Stimulated activated CD4-positive, alpha-beta T cell treated with anti-CD3 and anti-CD28 coated beads, TNF-alpha, amount 100 ng/mL, for 24 hours (primary cell): ENCODE data around the gene PALM3.
A peak's percentile ranks its signal among the peaks of the same experiment; 100 is the strongest.

ENCODE experiments used
- DNase-seq, 3 experiments: peaks; one replicate each; pipeline ENCODE4 v3.0.0-alpha.2; 2020; ENCODE audit warnings: low read depth in 3 of 3

Gene PALM3, protein sequence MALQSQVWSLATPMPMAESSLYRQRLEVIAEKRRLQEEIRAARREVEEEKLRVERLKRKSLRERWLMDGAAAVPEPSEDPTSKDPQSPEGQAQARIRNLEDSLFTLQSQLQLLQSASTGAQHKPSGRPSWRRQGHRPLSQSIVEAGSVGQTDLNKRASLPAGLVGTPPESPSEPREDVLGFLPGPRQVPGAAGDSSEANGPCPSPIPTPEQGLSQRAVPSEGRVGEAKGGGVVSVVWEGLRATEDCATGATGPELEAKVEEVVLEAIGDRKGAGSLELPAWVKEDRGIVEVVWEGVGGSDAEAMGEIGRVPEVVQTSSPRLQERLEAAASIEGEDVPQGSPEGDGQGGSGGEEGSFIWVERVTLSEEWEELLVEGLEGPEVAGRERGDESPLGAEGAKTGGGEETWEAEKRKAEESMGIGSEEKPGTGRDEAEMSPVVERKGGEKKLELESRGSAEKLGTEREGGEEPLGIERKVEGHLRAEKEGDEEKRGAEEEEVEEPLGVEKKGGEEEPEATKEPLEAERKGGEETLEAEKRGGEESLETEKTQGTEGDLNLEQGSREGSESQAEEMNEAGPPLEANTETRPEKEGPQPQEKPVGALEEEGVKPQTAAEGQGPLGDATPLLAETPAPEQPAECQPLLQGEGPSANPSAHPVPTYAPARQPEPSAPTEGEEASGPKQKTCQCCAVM

DNA sequence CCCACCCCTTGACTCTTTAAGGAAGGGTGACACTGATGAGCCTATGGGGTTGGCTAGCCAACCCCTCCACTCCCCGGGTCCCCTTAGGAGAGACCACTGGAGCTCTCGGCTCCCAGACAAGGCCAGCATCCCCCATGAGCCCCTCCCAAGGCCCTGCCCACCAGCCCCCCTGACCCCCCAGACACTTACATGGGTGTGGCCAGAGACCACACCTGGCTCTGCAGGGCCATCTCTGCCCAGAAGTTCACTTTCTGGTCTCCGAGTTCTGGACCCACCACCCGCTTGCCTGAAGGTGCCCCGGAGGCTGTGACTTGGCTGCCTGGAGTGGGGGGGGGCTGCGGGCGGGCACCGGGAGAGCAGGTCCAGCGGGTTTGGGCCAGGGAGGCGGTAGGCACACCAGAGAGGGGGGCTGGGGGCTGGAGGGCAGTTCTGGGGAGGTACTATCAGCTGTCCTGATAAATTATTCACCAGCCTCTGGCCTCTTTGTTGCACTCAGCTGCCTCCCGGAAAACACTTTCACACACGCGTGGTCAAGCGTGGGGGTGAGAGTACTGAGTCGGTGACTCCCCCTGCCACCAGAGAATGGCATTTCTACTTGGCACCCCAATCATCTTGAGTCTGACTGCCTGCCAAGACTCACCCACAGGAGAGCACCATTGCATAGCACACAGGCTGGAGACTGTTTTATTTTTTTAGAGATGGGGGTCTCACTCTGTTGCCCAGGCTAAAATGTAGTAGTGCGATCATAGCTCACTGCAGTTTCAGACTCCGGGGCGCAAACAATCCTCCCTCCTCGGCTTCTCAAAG lies at the start of gene PALM3:
Gene PALM3 (minus strand): TSS at position 326 of the 807 bp plus-strand sequence. CDS start 96 bp downstream, at position 230.
- no peak for DNase-seq

DNA sequence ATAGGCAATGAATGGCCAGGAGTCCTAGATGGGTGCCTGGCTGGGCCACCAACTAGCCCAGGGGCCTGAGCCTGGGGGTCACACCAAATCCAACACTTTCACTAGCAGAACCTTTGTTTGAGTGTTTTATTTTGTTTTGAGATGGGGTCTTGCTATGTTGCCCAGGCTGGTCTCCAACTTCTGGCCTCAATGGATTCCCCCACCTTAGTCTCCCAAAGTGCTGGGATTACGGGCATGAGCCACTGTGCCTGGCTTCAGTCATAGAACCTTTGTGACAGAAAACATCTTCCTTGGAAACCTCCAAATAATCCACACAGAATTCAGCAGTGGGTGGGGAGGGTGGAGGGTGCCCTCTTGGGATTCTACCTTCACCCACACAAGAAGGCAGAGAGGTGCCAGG lies 49.6 kb upstream of the PALM3 start:
- no peak for DNase-seq

DNA sequence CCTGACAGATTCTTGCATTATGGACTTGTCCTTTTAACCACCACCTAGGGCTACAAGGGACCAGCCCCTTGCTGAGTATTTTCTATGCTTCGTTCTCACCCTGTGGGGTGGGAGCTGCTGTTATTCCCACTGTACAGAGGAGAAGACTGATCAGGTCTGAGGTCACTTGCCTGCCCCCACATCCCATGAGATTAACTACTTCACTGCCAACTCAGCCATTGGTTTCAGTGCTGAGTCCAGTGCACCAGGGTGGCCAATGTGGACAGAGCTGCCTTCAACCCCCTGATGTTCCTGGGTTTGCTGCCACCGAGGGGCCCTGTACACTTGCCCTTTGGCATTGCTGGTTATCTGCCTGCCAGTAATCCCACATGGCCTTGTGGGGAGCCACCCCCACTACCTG lies 48.8 kb upstream of the PALM3 start:
- DNase-seq = no peak

DNA sequence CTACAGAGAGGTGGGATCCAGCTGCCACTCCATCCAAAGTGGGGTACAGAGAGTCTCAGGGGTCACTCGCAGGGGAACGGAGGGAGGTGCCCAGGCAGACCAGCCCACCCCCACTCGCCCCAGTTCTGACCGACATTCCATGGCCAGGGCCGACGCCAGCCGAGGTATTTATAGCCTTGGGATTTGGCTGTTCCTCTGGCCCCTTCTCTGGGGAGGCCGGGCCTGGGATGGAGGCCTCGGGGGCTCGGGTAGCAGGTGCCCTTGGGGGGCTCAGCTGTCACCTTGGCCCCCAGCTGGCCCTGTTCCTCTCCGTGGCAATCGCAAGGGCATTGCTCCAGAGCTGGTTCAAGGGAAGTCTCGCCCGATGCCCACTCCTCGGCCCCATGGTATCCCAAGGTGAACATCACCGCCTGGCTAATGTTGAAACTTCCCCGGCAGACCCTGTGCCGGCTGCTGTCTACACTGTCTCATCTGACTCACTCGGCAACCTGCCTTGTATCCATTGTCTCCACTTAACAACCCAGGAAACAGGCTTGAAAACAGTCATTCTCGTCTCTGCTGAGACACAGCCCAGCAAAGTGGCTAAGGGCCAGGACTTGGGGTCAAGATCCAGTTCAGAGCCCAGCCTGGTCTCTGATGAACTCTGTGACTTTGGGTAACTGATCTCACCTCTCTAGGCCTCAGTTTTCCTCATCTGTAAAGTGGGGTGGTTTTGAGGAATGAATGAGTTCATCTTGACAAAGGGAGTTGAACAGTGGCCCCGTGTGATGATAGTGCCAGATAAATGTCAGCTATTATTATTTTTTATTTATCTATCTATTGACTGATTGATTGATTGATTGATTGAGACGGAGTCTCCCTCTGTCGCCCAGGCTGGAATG lies 45.9 kb upstream of the PALM3 start:
- no peak for DNase-seq

DNA sequence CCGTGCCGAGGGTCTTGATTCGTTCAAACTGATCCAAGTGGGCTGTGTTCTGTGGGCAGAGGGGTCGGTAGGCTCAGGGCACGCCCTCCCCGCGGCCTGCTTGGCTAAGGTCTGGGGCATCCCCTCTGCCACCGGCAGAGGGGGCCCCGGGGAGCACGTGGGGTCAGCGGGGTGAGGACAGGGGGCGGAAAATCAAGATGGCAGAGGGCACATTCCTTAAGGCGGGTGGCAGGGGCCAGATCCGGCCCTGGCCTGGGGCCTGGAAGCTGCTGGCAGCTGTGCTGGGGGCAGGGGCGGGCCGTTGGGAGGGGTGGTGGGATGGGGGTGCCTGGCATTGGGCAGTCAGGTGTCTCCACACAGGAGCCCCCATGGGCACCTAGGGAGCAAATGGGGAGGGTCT lies 45.0 kb upstream of the PALM3 start:
- DNase-seq = no peak

DNA sequence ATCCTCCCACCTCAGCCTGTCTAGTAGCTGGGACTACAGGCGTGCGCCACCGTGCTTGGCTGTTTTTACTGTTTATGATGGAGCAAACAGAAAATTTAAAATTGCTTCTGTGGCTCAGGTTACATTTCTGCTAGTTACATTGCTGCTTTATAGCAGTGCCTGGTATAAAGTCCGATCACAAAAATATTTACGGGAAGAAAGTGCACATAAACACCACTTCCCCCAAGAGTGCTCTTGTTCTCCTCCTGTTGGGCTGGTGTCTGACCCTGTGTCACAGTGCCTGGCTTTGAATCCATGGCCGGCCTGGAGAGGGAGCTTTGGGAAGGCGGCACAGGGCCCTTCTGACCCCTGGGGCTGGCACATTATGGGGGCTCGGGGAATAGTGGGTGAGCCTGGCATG lies 43.8 kb upstream of the PALM3 start:
- DNase-seq = no peak

DNA sequence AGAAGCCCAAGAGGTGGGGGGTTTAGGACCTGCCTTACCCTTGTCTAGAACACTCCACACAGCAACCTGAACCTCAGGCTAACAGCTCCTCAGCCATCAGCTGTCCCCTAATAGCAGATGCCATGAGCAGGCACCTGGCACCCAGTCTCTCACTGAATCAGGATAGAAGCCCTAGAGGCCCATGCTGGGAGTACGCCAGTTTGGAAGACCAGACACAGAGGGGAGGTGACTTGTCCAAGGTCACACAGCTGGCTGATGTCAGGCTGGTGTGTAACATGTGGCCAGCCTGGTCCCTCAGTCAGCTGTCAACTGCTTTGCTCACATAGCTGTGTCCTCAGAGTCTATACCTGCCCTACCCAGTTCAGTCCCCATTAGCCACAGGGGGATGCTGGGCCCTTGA lies 41.4 kb upstream of the PALM3 start:
- DNase-seq = no peak

DNA sequence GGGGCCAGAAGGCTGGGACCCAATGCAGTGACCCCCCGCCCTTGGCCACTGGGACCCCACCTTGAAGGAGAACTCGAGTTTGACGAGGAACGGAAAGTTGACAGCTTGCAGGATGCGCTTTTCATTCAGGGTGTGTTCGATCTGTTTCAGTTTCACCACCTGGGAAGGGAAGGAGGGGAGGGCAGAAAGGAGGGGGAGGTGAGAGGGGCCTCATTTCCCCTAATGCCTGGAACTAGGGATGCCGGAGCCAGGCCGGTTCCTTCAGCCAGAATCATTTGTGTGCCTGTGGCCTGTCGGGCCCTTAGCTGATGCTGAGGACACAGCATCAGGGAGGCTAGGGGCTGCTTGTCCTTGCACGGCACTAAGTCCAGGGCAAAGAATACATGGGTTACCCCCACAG lies 40.9 kb upstream of the PALM3 start:
- DNase-seq = no peak

DNA sequence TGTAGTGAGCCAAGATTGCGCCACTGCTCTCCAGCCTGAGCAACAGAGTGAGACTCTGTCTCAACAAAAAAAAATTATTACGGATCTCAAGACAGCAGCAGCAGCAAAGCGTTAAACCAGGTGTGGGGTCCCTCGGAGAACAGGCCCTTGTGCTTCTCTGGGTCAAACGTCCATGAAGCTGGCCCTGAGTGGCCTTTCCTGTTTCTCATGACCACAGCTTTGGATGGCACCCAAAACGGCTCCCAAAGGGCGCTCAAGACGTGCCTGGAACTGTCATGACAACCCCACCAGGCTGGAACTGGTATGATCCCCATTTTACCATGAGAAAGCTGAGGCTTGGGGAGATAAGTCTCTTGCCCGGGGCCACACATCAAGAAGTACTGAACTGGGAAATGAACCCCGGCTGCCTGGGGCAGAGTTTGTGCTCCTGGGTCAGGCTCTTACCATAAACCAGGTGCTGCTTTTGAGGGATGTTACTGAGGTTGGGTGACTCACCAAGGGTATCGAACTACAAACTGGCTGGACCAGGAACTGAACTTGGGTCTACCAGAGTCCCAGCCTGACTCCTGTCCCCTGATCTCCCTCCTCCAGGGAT lies 40.3 kb upstream of the PALM3 start:
- no peak for DNase-seq

DNA sequence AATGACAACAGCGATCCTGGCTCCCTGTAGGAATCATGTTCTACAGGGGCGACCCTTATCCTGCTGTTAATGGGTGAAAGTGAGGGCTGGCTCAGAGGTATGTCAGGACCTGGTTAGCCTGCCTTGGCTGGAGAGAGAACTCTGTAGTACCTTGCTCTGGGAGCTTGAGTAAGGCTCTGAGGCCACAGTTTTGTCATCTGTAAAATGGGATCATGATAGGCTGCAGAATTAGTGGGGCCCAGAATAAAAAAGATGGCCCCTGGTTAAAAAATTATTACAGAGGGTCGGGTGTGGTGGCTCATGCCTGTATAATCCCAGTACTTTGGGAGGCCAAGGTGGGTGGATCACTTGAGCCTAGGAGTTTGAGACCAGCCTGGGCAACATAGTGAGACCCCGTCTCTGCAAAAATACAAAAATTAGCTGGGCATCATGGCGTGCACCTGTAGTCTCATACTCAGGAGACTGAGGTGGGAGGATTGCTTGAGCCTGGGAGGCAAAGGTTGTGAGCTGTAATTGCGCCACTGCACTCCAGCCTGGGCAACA lies 39.2 kb upstream of the PALM3 start:
- DNase-seq = no peak

DNA sequence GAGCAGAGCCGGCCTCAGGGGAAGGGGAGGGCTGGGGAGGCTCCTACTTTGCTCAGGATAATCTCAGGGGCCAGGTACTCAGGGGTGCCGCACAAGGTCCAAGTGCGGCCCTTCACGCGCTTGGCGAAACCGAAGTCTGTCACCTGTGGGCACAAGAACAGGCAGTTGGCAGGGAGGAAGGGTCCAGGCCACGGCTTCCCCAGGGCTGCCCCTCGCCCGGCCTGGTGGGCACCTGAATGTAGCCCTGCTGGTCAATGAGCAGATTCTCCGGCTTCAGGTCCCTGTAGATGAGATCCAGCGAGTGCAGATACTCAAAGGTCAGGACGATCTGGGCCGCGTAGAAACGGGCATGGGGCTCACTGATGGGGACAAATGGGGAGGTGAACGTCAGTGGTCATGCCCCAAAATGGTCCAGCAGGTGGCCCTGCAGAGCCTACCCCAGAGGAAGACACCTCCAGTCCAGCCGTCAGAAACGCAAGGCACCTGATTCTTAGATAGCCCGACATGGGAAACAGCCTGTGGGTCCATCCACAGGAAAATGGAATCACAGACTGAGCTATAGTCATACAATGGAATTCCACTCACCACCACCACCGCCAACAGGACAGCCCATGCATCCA lies 35.8 kb upstream of the PALM3 start:
- DNase-seq = no peak

DNA sequence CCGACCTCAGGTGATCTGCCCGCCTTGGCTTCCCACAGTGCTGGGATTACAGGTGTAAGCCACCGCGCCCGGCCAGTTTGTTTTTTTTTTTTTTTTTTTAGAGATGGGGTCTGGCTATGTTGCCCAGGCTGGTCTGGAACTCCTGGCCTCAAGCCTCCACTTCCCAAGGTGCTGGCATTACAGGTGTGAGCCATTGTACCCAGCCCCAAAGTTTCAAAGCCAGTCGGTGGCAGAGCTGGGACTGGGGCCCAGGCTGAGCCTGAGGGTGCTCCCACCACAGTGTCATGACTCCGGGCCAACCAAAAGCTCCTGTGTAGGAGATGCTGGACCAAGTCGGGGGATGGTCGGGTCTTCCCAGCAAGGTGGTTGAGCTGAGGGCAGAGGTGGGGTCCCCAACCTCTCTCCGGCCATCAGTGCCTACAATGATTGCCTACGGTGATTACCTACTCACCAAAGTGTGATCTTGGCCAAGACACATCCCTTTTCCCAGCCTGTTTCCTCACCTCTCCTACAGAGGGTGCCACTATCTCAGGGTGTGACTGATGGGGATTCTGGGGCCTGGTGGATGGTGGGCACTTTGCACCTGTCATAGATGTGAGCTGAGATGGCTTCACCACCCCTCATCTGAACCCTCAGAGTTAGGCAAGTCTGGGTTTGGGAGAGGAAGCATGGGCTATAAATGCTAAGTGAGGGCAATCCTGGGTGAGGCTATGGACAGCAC lies 34.6 kb upstream of the PALM3 start:
- DNase-seq = no peak

DNA sequence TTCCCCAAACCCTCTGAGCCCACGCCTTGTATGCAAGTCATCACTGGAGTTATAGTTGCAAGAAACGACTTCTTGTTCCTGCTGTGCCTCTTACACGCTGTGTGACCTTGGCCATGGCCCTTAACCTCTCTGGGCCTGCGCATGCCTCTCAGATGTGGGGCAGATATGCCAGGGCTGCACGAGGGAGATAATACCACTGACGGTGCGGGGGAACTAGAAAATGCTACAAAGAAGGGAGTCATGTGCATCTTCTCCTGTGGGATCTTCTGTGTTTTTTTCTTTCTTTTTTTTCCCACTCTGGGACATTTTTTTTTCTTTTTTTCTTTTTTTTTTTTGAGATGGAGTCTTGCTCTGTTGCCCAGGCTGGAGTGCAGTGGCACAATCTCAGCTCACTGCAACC lies 33.0 kb upstream of the PALM3 start:
- no peak for DNase-seq

DNA sequence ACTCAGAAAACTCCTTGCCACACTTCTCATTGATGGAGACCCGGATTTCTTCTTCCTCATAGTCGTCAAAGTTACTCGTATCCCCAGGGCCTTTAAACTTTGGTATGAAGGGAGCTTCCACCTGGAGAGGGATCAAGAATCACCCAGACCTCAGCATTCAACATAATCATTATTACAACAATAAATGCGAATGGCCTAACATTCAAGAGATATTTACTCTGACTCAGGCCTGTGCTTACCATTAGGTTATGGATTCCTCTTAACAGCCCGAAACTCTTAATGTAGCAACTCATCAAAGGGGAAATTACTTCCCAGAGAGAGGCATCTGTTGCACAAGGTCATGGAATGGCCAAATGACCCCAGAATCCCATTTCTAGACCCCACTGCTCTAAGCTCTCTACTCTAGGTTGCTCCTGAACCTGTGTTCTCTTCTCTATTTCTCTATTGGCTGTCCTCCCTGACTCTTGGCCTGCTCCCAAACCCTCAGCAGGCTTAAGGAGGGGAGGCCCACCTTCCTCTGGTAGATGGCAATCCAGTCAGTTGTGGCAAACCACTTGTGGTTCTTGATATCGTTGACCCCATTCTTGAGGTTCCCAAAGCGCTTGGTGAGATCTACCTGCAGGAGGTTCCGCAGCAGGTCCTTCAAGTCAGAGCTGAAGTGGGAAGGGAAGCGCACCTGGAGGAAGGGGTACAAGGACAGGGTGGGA lies 31.4 kb upstream of the PALM3 start:
- DNase-seq = no peak

DNA sequence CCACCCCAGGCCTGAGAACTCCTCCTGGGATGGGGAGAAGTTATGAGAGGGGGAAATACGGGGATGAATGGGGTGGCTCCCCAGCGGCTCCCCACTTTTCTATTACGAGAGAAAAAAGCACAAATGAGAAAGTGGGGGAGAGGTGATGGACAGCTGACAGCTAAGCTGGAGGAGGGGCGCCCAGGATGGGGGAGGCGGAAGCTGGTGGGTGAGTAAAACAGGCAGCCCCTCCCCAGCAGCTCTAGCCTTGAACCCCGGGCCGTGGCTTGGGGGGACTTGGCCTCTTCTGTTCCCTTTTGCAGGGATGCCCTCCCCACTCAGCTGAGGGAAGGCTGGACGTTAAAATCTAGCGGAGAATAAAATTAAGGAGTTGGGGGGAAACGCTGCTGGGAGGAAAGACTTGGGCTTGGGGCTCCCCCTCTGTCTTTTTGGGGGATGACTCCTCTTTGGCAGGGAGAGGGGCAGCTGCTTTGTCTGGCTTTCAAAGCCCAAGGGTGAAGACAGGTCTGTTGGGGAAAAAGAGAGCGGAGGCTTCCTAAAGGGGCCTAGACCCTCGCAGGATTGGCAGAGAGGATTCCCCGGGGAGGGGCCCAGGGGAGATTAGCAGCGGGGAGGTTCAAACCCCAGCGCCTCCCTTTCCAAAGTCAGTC lies 30.1 kb upstream of the PALM3 start:
- peak in 1 of 3 experiments; percentile 47 for DNase-seq

DNA sequence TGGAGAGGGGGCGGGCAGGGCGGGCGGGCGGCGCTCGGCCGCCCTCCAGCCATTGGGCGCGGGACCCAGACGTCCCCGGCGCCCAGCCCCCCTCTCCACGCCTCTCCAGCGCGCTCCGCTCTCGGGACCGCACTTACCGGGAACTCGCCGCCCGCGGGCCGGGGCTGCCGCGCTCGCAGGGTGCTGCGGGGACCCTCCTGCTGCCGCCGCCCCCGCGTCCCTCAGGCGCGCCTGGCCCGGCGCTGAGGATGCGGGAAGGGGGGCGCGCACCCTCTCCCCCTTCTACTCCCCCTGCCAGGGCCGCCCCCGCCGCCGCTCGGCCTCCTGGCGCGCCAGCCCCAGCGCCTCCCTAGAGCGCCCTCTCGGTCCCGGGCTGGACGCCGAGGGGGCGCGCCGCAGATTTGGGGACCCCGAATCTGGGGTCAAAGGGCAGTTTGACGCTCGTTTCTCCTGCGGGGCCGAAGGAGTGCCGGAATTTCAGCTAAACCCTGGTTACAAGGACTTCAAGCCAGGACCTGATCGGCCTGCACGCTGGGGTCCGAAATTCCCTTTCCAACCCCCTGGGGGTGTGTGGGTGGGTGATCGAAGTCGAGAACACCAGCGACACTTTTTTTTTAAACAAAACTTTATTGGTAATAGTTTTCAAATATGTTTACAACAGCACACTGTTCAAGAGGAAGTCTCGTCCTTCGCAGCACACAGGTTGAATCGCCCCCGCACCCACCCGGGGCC lies 29.4 kb upstream of the PALM3 start:
- peak in 2 of 3 experiments; percentile 20 to 77 for DNase-seq

DNA sequence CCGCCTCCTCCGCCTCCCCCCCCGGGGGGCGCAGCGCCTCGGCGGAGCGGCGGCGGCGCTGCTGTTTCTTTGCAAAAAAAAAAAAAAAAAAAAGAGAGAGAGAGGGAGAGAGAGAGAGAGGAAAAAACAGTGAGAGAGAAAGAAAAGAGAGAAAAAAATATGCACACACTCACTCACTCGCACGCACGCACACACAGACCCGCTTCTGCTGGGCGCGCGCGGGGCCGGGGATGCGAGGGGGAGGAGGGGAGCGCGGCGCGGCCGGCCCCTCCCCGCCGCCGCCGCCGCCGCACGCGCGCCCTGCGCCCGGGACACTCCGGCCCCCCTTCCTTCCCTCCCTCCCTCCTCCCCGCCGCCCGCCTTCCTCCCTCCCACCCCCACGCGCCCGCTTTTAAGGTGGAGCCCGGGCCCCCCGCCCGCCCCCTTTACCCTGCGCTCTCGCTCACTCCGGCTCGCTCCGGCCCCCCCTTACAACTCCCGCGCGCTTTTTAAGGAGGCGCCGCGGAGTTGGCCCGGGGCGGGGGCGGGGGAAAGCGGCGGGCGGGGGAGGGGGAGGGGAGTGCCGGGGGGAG lies 28.7 kb upstream of the PALM3 start, which contains the start of gene SAMD1:
Gene SAMD1 (minus strand): TSS at position 243 of the 572 bp plus-strand sequence.
- DNase-seq = peak; percentile 65 to 85 (median 76)
